Measurements from ENCODE around the gene NLRC5.

NLRC5 gene

DNA sequence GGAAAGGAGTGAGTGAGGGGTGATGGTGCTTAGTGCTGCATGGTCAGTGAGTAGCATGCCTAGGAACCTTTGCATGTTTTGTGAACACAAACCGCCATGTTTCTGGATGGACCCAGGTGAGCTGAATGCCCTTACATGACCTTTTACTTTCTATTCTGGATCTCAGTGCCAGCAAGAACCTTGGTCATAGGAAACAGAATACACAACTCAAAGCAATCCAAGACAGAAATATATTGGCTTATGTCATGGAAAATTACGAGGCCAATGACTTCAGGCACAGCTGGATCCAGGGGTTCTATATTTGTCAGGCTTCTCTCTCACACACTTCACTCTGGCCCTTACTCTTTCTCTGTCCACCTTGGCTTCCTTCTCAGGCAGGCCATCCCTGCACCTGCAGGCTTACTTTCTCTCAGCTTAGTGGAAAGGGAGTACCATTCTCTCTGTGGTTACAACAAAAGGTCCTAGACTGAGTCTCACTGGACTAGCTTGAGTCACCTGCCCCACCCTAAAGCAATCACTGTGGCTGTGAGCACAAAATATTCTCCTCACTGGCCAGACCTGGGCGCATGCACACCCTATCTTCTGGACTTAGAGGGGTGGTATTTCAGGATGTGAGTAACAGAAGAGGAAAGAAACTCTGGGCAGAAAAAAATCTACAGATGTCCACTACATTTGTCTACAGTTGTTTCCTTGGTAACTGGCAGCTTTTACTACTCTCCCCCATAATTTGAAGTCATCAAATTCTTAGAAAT lies 82.7 kb downstream of the NLRC5 start:
- no peaks in the 10 kb centered on the region for H3K9me3 ChIP-seq (replicated peaks; ENCODE audit: insufficient read depth, low read length)
- peaks cover 24% of the 10 kb centered on the region for H3K4me1 ChIP-seq (ENCODE audit: low read length)
- TF ChIP-seq EZH2 (optimal IDR thresholded peaks at IDR 0.05; ENCODE audit: low read depth, low read length) (no peak), EZH2phosphoT487 (IDR thresholded peaks at IDR 0.05; ENCODE audit: low read length) (no peak), CTCF (IDR thresholded peaks at IDR 0.05; ENCODE audit: low read length) (no peak)
- H3K9me2 ChIP-seq (replicated peaks; ENCODE audit: insufficient read depth, low read length), result no peaks in the 10 kb centered on the region
- peaks cover 16% of the 10 kb centered on the region for H3F3A ChIP-seq (ENCODE audit: insufficient read depth, low read length)
- H3K9ac ChIP-seq (ENCODE audit: low read length), result no peak overlapping the region
- peak overlapping the region; percentile 9; the same call in 1 of the 2 replicates for H3K4me2 ChIP-seq (ENCODE audit: low read depth, low read length)
- no peak overlapping the region for H3K4me3 ChIP-seq (ENCODE audit: low read length)
- peak overlapping the region; percentile 43; the same call in 1 of the 2 replicates for H3K27ac ChIP-seq (ENCODE audit: low read length)
- DNase-seq, result peak; percentile 78
- no peaks in the 10 kb centered on the region for H4K20me1 ChIP-seq (ENCODE audit: insufficient read depth, low read length)
- no peak overlapping the region for H2AFZ ChIP-seq (ENCODE audit: low read length)
- no peaks in the 10 kb centered on the region for H3K79me2 ChIP-seq (ENCODE audit: low read length)
- peaks cover 18% of the 10 kb centered on the region for H3K27me3 ChIP-seq (replicated peaks; ENCODE audit: insufficient read depth, low read length)
- no peaks in the 10 kb centered on the region for H3K36me3 ChIP-seq (replicated peaks; ENCODE audit: insufficient read depth, low read length)

DNA sequence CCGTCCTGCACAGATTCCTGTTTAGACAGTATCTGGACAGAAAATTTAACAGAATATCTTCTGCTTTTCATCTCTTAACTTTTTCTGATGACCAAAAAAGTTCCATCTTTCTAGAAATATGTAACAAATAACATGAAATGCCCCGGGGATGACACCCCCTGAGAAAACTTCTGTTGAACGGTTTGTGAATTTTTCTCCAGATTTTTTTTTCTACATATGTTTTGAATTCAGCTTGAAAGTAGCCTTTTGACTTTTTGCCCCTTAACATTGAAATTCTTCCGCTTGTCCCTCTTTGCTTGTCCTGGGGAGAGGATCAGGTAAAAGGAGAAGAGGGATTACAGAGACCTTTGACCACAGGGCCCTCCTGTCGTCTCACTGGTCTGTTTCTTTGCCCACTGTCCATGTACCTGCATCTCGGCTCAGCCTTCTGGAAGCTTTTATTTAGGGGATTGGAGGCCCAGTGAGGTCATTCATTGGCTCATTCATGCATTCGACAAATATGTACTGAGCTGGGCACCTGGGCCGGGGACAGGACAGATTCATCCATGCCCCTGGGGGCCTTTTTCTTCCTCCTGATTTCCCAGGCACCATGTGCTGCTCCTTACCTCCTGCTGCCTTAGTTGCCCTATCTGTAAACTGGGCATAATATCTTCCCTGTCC lies 83.4 kb downstream of the NLRC5 start:
- Histone ChIP-seq H3K9me3 (replicated peaks; ENCODE audit: insufficient read depth, low read length) (no peaks in the 10 kb centered on the region), H3K36me3 (replicated peaks; ENCODE audit: insufficient read depth, low read length) (no peaks in the 10 kb centered on the region), H3K79me2 (ENCODE audit: low read length) (no peaks in the 10 kb centered on the region), H3K4me3 (ENCODE audit: low read length) (no peak overlapping the region), H3K9ac (ENCODE audit: low read length) (no peak overlapping the region), H3K9me2 (replicated peaks; ENCODE audit: insufficient read depth, low read length) (no peaks in the 10 kb centered on the region), H2AFZ (ENCODE audit: low read length) (no peak overlapping the region), H3F3A (ENCODE audit: insufficient read depth, low read length) (peaks cover 16% of the 10 kb centered on the region), H4K20me1 (ENCODE audit: insufficient read depth, low read length) (no peaks in the 10 kb centered on the region), H3K27ac (ENCODE audit: low read length) (no peak overlapping the region), H3K4me2 (ENCODE audit: low read depth, low read length) (no peak overlapping the region), H3K27me3 (replicated peaks; ENCODE audit: insufficient read depth, low read length) (peaks cover 18% of the 10 kb centered on the region), H3K4me1 (ENCODE audit: low read length) (peaks cover 24% of the 10 kb centered on the region)
- no peak for DNase-seq
- TF ChIP-seq EZH2phosphoT487 (IDR thresholded peaks at IDR 0.05; ENCODE audit: low read length) (no peak), EZH2 (optimal IDR thresholded peaks at IDR 0.05; ENCODE audit: low read depth, low read length) (no peak), CTCF (IDR thresholded peaks at IDR 0.05; ENCODE audit: low read length) (no peak)

DNA sequence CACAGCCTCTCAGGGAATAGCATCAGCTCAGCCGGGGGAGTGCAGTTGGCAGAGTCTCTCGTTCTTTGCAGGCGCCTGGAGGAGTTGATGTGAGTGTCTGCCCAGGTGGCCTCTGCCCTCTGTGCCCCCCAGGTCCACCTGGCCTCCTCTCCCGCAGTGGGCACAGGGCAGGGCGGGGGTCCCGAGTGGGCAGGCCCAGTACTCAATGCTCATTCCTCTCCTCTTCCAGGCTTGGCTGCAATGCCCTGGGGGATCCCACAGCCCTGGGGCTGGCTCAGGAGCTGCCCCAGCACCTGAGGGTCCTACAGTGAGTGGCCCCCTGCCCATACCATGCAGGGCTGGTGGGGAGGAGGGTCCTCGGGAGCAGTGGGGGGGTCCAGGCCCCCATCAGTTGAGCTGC lies 88.4 kb downstream of the NLRC5 start:
- Histone ChIP-seq H3F3A (ENCODE audit: insufficient read depth, low read length) (no peaks in the 10 kb centered on the region; the same call in 1 of the 2 replicates), H3K4me3 (ENCODE audit: low read length) (no peak overlapping the region), H3K9me3 (replicated peaks; ENCODE audit: insufficient read depth, low read length) (no peaks in the 10 kb centered on the region), H3K79me2 (ENCODE audit: low read length) (no peaks in the 10 kb centered on the region), H3K9me2 (replicated peaks; ENCODE audit: insufficient read depth, low read length) (no peaks in the 10 kb centered on the region), H3K36me3 (replicated peaks; ENCODE audit: insufficient read depth, low read length) (no peaks in the 10 kb centered on the region), H4K20me1 (ENCODE audit: insufficient read depth, low read length) (no peaks in the 10 kb centered on the region), H3K4me2 (ENCODE audit: low read depth, low read length) (no peak overlapping the region), H3K27ac (ENCODE audit: low read length) (no peak overlapping the region), H3K27me3 (replicated peaks; ENCODE audit: insufficient read depth, low read length) (0 out of 2 replicates have a peak, but pooled peaks cover 4% of the 10 kb centered on the region), H3K4me1 (ENCODE audit: low read length) (peaks cover 6% of the 10 kb centered on the region; the same call in 1 of the 2 replicates), H2AFZ (ENCODE audit: low read length) (no peak overlapping the region), H3K9ac (ENCODE audit: low read length) (no peak overlapping the region)
- DNase-seq, result no peak
- TF ChIP-seq CTCF (IDR thresholded peaks at IDR 0.05; ENCODE audit: low read length), result no peak
- TF ChIP-seq EZH2 (optimal IDR thresholded peaks at IDR 0.05; ENCODE audit: low read depth, low read length), result no peak
- no peak for TF ChIP-seq EZH2phosphoT487 (IDR thresholded peaks at IDR 0.05; ENCODE audit: low read length)
